Fibroblast of the aortic adventitia (primary cell): Measurements from ENCODE around the gene DYNC1I1. TPM values are rescaled to one million over a fixed set of nuclear protein-coding genes. Genes with fewer than 3 reads are reported as not detected.

Source experiments
- DNase-seq: peaks from one replicate; pipeline ENCODE4 v3.0.0-alpha.2; 2010; ENCODE audit warnings: low read depth
- H3K4me3 ChIP-seq: 2 replicates; pipeline ENCODE4 v1.5.1; 2011; ENCODE audit warnings: low read depth, mild to moderate bottlenecking, control low read depth, low read length, moderate library complexity
- CTCF ChIP-seq: IDR thresholded peaks from 2 replicates; pipeline ENCODE4 v1.5.1; 2011; ENCODE audit warnings: mild to moderate bottlenecking, low read length, control low read depth, inconsistent platforms; ENCODE audit not compliant: insufficient read depth
- total RNA-seq: library from RNA; depleted of rRNA; stranded (reverse); fragments of >200 nt; gene quantifications from 2 replicates; pipeline ENCODE4 v1.2.3, GENCODE V29; 2012; ENCODE audit warnings: low replicate concordance

Gene DYNC1I1
- total RNA-seq, 1 donor = 0.54 TPM

DNA sequence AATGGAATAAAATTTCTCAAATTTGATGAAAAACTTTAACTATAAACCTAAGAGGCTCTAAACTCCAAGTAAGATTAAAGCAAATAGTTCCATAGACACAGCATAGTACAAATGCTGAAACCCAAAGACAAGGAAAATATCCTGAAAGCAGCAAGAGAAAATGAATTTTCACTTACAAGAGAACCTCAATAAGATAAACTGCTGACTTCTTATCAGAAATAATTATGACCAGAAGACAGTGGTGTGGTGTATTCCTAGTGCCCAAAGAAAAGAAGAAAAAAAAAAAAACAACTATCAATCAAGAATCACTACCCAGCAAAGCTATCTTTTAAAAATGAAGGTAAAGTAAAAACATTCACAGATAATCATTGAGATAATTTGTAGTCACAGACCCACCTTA is 106.3 kb downstream of the DYNC1I1 start:
- TF ChIP-seq CTCF = no peak
- no peak overlapping the region for H3K4me3 ChIP-seq
- DNase-seq = no peak

GRCh38 chr7:95881597-95881996 is 109.2 kb downstream of the DYNC1I1 start:
- DNase-seq = no peak
- no peak for TF ChIP-seq CTCF
- H3K4me3 ChIP-seq = no peak overlapping the region

- no peak for DNase-seq
- no peak for TF ChIP-seq CTCF
- no peak overlapping the region for H3K4me3 ChIP-seq
Observed at GRCh38 chr7:95883217-95883616, 110.9 kb downstream of the DYNC1I1 start.

GRCh38 chr7:95886501-95887090 is 114.2 kb downstream of the DYNC1I1 start:
- no peak for TF ChIP-seq CTCF
- no peak for DNase-seq
- H3K4me3 ChIP-seq = no peak overlapping the region

DNA sequence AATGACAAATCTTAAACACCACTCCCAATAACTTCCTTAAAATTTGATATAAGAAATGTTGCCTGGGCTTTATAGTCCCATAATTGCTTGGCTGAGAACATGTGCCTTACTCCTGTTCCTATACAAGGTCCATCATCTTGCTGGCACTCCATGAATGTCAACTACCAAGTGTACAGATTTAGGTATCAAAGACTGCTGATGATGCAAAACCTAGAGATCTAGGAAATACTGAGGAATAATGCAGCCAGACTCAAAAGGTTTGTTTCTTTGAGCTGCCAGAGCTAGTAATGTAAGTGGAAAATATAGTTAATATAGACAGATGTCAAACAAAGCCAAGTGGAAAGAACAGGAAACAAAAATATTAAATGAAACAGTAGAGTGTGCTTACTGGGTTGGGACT is 121.1 kb downstream of the DYNC1I1 start:
- TF ChIP-seq CTCF = no peak
- no peak for DNase-seq
- H3K4me3 ChIP-seq = no peak overlapping the region

DNA sequence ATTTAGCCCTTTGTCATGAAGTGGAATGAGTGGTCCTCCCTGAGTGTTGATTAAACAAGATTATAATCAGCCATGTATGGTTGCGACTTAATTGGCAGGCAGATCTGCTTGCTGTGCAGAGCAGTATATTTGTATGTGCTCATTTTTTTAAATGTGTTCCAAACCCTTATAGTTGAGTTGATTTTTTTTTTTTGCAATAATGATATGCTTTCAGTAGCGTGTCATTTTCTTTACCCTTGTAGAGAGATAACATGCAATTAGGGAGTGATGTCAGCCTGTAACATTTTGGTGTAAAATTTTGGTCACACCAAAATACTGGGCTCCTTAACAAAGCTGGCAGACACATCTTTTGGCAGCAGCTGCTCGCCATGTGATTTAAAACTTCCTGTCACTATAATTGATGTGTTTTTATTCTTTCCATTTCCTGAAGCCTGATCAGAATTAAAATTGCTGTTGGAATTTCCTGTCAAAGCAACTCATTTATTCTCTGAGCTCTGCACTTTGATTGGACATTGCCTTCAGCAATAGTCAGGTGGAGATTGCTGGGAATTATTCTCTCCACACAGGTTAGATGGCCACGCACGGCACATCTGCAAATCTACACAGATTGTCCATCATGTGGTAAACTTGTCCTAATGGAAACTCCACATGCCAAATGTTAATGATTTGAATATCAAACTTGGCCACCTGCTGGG is 125.3 kb downstream of the DYNC1I1 start:
- no peak overlapping the region for H3K4me3 ChIP-seq
- no peak for TF ChIP-seq CTCF
- DNase-seq = no peak
